Body of pancreas (tissue), 4 donors: ENCODE results near the gene SLC4A1. TPM values are rescaled to one million over a fixed set of nuclear protein-coding genes. Genes with fewer than 3 reads are reported as not detected.
A peak's percentile ranks its signal among the peaks of the same experiment; 100 is the strongest.

ENCODE experiments used
- ATAC-seq: fragments of 150-250 bp; one replicate; pipeline ENCODE4 v1.9.1; 2016
- DNase-seq, 4 donors: peaks; one replicate each; pipeline ENCODE4 v3.0.0-alpha.2; 2019
- H3K27ac ChIP-seq, 4 donors: fragments of 200-600 bp; sonication (generic); 1 replicate in 3 of 4; 2 replicates in 1 of 4; pipeline versions ENCODE4 v1.5.1 to v1.6.1; 2016 to 2019; ENCODE audit warnings: mild to moderate bottlenecking in 1 of 4, mixed read lengths in 1 of 4, moderate library complexity in 1 of 4
- H3K27me3 ChIP-seq, 2 donors: fragments of 200-600 bp; sonication (generic); one replicate each; pipeline ENCODE4 v1.6.0; 2016; ENCODE audit warnings: mild to moderate bottlenecking in 1 of 2
- H3K36me3 ChIP-seq, 2 donors: fragments of 200-600 bp; sonication (generic); replicated peaks in 1 of 2; 2 replicates each; pipeline ENCODE4 v1.5.1; 2016; ENCODE audit warnings: low read depth in 2 of 2; ENCODE audit not compliant: insufficient read depth in 1 of 2
- H3K4me1 ChIP-seq: fragments of 200-600 bp; sonication (generic); one replicate; pipeline ENCODE4 v1.6.0; 2016
- H3K4me3 ChIP-seq, 2 donors: fragments of 200-600 bp; sonication (generic); 1 replicate in 1 of 2; 2 replicates in 1 of 2; pipeline ENCODE4 v1.5.1; 2016 to 2019
- H3K9me3 ChIP-seq, 3 donors: fragments of 200-600 bp; sonication (generic); 1 replicate in 2 of 3; 2 replicates in 1 of 3; pipeline ENCODE4 v1.5.1; 2016
- POLR2A ChIP-seq, 3 donors: fragments of 450-650 bp; IDR thresholded peaks; one replicate each; pipeline ENCODE4 v1.6.1; 2016; ENCODE audit warnings: antibody characterized with exemption in 3 of 3, mild to moderate bottlenecking in 2 of 3
- WGBS, 2 donors: methylation state at CpG; one replicate each; pipeline ENCODE4 v1.1.5; 2017; 5-methylcytosine and 5-hydroxymethylcytosine counted together
- intact Hi-C: fragments of 100-400 bp; cut with DNase I; formaldehyde crosslinking; loops from one replicate; pipeline ENCODE4 v1.15.1; 2023
- total RNA-seq, 2 donors: library from RNA; depleted of rRNA; stranded (reverse); fragments of >200 nt; gene quantifications; one replicate each; pipeline ENCODE4 v1.1.0, GENCODE V29; 2016
- TF ChIP-seq, protein P1 (sequence below), 7 experiments: fragments of 450-650 bp in 4 of 7; fragments of 200-600 bp in 3 of 7; sonication (generic) in 3 of 7; IDR thresholded peaks; one replicate each; pipeline ENCODE4 v1.5.1; 2016 to 2019; ENCODE audit warnings: antibody characterized with exemption in 7 of 7

Gene SLC4A1
- total RNA-seq, 2 donors from 2014 or later, result not detected

DNA sequence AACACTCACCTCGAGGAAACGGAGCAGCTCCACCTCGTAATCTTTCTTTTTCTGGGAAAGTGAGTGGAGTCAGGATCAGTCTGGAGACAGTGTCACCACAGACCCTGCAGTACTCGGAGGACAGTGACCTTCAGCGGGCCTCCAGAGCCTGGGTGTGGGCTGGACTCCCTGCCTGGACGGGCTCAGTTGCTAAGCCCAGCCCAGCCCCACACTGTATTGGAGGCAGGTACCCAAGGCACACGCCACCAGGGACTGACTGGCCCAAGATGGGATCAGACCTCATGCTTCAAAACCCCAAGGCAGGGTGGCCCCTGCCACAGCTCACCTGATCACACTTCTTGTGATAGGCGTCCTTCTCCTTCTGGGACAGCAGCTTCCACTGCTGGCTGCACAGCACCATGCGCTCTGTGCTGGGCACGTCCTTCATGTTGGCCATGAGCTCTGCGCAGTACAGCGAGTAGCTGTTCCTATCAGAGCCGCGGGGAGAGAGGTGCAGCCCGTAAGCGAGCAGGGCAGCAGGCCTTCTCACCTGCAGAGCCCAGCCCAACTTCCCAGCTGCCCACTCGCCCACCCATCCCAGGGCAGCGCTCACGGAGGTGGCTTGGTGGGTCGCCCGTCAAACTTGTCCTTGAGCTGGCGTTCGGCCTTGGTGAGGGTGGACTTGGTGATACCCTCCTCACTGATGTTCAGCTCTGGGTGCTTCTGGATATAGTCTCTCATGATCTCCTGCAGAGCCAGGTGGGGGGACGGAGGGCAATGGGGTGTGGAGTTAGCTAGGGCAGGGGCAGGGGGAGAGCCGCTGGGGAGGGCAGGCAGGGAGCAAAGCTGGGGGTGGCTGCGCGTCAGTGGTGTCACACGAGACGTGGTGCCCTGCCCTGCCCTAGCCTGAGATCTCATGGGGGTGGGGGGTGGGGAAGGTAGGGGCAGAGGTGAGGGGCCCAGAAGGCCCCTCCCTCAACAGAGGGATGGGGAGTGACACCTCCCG, 56.4 kb downstream of the SLC4A1 start:
- Histone ChIP-seq H3K36me3 (peaks cover 19 to 37% of the 10 kb centered on the region in 2 donors), H3K27me3 (no peaks in the 10 kb centered on the region), H3K4me1 (peaks cover 19% of the 10 kb centered on the region), H3K9me3 (no peaks in the 10 kb centered on the region), H3K4me3 (no peak overlapping the region), H3K27ac (no peak overlapping the region)
- intact Hi-C loops, result no loop called here
- ATAC-seq (no peak), DNase-seq (no peak)
- 66 to 90% methylated on average over 9 to 21 of the region's 30 CpGs for WGBS, 2 donors
- TF ChIP-seq POLR2A (IDR thresholded peaks at IDR 0.05), result no peak
- TF ChIP-seq, protein P1, sequence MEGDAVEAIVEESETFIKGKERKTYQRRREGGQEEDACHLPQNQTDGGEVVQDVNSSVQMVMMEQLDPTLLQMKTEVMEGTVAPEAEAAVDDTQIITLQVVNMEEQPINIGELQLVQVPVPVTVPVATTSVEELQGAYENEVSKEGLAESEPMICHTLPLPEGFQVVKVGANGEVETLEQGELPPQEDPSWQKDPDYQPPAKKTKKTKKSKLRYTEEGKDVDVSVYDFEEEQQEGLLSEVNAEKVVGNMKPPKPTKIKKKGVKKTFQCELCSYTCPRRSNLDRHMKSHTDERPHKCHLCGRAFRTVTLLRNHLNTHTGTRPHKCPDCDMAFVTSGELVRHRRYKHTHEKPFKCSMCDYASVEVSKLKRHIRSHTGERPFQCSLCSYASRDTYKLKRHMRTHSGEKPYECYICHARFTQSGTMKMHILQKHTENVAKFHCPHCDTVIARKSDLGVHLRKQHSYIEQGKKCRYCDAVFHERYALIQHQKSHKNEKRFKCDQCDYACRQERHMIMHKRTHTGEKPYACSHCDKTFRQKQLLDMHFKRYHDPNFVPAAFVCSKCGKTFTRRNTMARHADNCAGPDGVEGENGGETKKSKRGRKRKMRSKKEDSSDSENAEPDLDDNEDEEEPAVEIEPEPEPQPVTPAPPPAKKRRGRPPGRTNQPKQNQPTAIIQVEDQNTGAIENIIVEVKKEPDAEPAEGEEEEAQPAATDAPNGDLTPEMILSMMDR (IDR thresholded peaks at IDR 0.05), result no peak

DNA sequence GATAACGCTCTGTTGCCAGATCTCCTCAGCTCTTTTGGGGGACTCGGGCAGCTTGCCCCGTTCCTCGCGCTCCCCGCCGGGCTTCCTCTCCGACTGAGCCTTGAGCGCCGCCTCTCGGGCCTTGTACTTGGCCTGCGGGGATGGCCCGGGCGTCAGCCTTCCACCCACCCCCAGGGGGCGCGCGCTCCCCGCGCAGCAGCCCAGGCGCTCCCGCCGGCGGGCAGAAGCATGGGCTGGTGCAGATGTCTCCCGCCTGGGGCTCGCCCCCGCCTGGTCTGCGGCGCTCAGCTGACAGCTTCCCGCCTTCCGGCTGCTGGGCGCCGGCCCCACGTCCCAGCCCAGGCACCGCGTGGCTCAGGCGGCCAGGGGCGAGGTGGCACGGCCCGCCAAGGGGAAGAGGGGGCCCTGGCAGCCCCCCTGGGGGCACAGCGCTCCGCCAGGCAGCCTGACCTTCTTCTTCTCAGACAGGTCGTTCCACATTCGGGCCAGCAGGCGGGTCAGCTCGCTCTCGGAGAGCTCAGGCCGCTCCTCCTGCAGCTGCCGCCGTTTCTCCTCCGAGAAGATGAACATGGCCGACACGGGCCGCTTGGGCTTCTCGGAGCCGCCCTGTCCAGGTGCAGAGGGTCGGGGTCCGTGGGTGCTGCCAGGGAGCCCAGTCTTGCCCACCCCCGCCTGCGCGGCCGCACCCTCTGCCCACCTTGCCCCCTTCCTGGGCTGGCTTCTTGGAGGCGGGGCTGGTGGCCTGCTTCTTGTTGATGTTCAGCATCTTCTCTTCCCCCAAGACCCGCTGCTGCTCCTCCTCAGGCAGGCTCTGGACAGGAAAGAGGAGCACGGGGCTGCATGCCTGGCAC, 57.4 kb downstream of the SLC4A1 start:
- intact Hi-C loops, result no loop called here
- Histone ChIP-seq H3K9me3 (no peaks in the 10 kb centered on the region), H3K4me3 (no peak overlapping the region), H3K27ac (peak overlapping the region in 2 of 4 donors; percentile 38 to 50), H3K27me3 (no peaks in the 10 kb centered on the region), H3K36me3 (peaks cover 12 to 28% of the 10 kb centered on the region in 2 donors), H3K4me1 (peaks cover 17% of the 10 kb centered on the region)
- ATAC-seq, result peak; percentile 94
- 29 to 55% methylated on average over 20 to 49 of the region's 64 CpGs for WGBS, 2 donors
- peak in 2 of 3 donors; percentile 31 to 33 for TF ChIP-seq POLR2A (IDR thresholded peaks at IDR 0.05)
- TF ChIP-seq, protein P1 (IDR thresholded peaks at IDR 0.05), result peak; percentile 98 to 100 (median 99)
- DNase-seq, result peak; percentile 89 to 92 (median 90)

DNA sequence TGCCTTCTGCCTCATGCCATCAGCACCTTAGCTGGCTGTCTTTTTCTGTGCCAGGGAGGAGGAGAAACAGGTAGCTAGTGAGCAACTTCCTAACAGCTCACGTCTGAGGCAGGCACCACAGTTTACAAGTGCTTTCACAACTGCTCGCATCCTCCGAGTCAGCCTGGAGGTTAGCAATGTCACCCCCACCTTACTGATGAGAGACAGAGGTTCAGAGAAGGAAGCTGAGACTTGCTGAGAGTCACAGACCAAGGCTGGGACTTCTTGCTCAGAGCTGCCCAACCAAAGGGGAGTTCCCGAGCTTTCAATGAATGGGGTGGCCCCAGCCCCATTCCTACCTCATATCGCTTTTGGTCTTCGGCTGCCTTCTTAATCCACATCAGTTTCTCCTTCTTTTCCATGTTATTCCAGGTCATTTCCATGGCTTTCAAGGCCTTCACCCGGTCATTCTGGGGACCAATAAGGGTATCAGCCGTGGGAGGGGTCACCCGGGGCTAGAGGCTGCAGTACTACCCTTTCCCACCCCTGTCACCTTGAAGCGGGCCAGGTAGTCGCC, 58.1 kb downstream of the SLC4A1 start:
- H3K4me3 ChIP-seq, result no peak overlapping the region
- no peak for ATAC-seq
- TF ChIP-seq, protein P1 (IDR thresholded peaks at IDR 0.05), result no peak
- TF ChIP-seq POLR2A (IDR thresholded peaks at IDR 0.05), result no peak

DNA sequence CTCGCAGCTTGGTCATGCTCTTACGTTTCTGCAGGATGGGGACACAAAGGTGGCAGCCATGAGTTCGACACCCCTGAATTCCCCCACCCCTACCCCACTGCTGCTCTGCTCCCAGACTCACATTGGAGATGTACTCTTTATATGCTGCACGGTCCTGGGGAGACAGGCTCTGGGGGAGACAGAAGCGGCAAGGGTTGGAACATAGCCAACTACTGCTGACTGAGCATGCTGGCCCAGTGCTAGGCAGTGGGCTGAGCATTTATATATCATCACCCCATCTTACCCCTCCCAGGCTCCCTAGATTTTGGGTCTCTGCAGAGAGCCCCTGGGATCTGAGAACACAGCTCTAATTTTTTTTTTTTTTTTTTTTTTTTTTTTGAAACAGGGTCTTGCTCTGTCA, 60.2 kb downstream of the SLC4A1 start:
- ATAC-seq (no peak), DNase-seq (no peak)
- Histone ChIP-seq H3K4me1 (peaks cover 17% of the 10 kb centered on the region), H3K36me3 (peaks cover 12 to 16% of the 10 kb centered on the region in 2 donors), H3K4me3 (no peak overlapping the region), H3K9me3 (no peaks in the 10 kb centered on the region), H3K27ac (no peak overlapping the region), H3K27me3 (no peaks in the 10 kb centered on the region)
- WGBS, 2 donors, result 82 to 89% methylated on average over 5 of the region's 5 CpGs
- intact Hi-C loops, result no loop called here
- TF ChIP-seq POLR2A (IDR thresholded peaks at IDR 0.05), result no peak
- TF ChIP-seq, protein P1 (IDR thresholded peaks at IDR 0.05), result no peak

More for the DNA sequence above, 58.1 kb downstream of the SLC4A1 start:
- WGBS, 2 donors, result 52 to 54% methylated on average over 9 to 11 of the region's 11 CpGs
- intact Hi-C loops, result no loop called here
- DNase-seq, result no peak
- H3K9me3 ChIP-seq, result no peaks in the 10 kb centered on the region
- peaks cover 17% of the 10 kb centered on the region for H3K4me1 ChIP-seq
- H3K27me3 ChIP-seq, result no peaks in the 10 kb centered on the region
- peaks cover 12 to 22% of the 10 kb centered on the region in 2 donors for H3K36me3 ChIP-seq
- H3K27ac ChIP-seq, result peak overlapping the region in 2 of 4 donors; percentile 16 to 38
